Measurements from ENCODE around the gene RPRM.

DNA sequence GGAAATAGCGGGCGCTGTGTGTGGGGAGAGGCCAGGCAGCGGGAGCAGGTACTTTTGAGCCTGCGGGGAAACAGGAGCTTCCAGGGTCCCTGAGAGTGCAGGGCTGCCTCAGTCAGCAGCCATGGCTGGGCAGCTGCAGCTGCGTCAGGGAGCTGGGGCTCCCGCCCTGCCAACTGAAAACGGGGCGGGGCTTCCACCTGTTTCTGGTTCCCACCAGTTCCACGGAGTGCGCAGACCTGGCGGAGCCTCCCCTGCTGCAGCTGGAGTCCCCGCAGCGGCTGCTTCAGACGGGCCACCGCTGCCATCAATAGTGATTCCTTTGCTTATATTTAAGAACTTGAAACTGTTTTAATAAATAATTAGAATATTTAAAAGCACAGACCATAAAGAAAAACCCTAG is 30.6 kb upstream of the RPRM start:
- TF ChIP-seq, protein P1, sequence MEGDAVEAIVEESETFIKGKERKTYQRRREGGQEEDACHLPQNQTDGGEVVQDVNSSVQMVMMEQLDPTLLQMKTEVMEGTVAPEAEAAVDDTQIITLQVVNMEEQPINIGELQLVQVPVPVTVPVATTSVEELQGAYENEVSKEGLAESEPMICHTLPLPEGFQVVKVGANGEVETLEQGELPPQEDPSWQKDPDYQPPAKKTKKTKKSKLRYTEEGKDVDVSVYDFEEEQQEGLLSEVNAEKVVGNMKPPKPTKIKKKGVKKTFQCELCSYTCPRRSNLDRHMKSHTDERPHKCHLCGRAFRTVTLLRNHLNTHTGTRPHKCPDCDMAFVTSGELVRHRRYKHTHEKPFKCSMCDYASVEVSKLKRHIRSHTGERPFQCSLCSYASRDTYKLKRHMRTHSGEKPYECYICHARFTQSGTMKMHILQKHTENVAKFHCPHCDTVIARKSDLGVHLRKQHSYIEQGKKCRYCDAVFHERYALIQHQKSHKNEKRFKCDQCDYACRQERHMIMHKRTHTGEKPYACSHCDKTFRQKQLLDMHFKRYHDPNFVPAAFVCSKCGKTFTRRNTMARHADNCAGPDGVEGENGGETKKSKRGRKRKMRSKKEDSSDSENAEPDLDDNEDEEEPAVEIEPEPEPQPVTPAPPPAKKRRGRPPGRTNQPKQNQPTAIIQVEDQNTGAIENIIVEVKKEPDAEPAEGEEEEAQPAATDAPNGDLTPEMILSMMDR (IDR thresholded peaks at IDR 0.05) = no peak
- TF ChIP-seq POLR2AphosphoS5 (IDR thresholded peaks at IDR 0.05; ENCODE audit: low read depth, low read length) = no peak

All from Panc1 (cell line).